ENCODE data around the gene ZNF536. TPM values are rescaled to one million over a fixed set of nuclear protein-coding genes. Genes with fewer than 3 reads are reported as not detected.

ZNF536 gene
- total and polyA plus RNA-seq, 10 of the 15 experiments (the other 5 are each of a cell fraction or from before 2014, with no cell fraction given): not detected

GRCh38 chr19:30565636-30566035 lies 193.5 kb downstream of the ZNF536 start:
- intact Hi-C loops (cut with micrococcal nuclease; ENCODE audit: unreplicated experiment) (no loop called here), in situ Hi-C loops (cut with MboI) (no loop called here)
- Histone ChIP-seq H4K20me1 (ENCODE audit: control insufficient read depth, insufficient read depth) (no peaks in the 10 kb centered on the region), H3K27ac (ENCODE audit: control insufficient read depth, insufficient read depth) (no peak overlapping the region), H3K9ac (ENCODE audit: control insufficient read depth, insufficient read depth, low read length) (no peak overlapping the region), H3K4me3 (no peak overlapping the region), H3K79me2 (ENCODE audit: control insufficient read depth, insufficient read depth, low read length) (no peaks in the 10 kb centered on the region), H3K36me3 (ENCODE audit: control insufficient read depth in 2 of 2, insufficient read depth in 2 of 2, low read length in 1 of 2) (no peaks in the 10 kb centered on the region), H2AFZ (ENCODE audit: control insufficient read depth, low read depth, low read length) (no peak overlapping the region), H3K27me3 (replicated peaks in 1 of 2; ENCODE audit: control insufficient read depth in 2 of 2, insufficient read depth in 2 of 2, low read length in 1 of 2) (no peaks in the 10 kb centered on the region), H3K4me2 (ENCODE audit: control insufficient read depth, insufficient read depth) (no peak overlapping the region), H3K9me3 (replicated peaks; ENCODE audit: control insufficient read depth, insufficient read depth, low read length) (no peaks in the 10 kb centered on the region), H3K4me1 (ENCODE audit: control insufficient read depth, insufficient read depth, low read length) (no peaks in the 10 kb centered on the region)
- no peak for ATAC-seq
- ChIA-PET SMC1A (ENCODE audit: uncharacterized antibody, unreplicated experiment) (no interaction called here), RAD21 (ENCODE audit: unreplicated experiment) (no interaction called here), CTCF (no interaction called here), POLR2A (no interaction called here)
- DNase-seq (ENCODE audit: low read depth, low spot score): no peak
- BruUV-seq (replicated peaks): no TSS peak
- TF ChIP-seq FOXK2 (IDR thresholded peaks at IDR 0.05) (no peak), CHD1 (IDR thresholded peaks at IDR 0.05; ENCODE audit: low read depth, low read length) (no peak), RB1 (IDR thresholded peaks at IDR 0.05; ENCODE audit: borderline replicate concordance) (no peak), POLR2A (IDR thresholded peaks at IDR 0.05; ENCODE audit: low read depth, low read length) (no peak), NRF1 (conservative IDR thresholded peaks at IDR 0.05; ENCODE audit: low read depth, low read length) (no peak), SUZ12 (IDR thresholded peaks at IDR 0.05; ENCODE audit: unreplicated experiment) (no peak), PAX8 (IDR thresholded peaks at IDR 0.05) (no peak), DPF2 (IDR thresholded peaks at IDR 0.05) (no peak), MXI1 (IDR thresholded peaks at IDR 0.05; ENCODE audit: low read depth, low read length) (no peak), ZNF24 (IDR thresholded peaks at IDR 0.05) (no peak), FOXM1 (IDR thresholded peaks at IDR 0.05; ENCODE audit: low read depth, low read length) (no peak), RAD51 (IDR thresholded peaks at IDR 0.05) (no peak)
- no peak for FAIRE-seq
- WGBS (ENCODE audit: insufficient coverage, insufficient replicate concordance, low lambda C conversion rate, missing lambda C conversion rate): 23% methylated on average over 5 of the region's 5 CpGs
